WTC11 (cell line): ENCODE results near the gene KLC3. TPM values are rescaled to one million over a fixed set of nuclear protein-coding genes. Genes with fewer than 3 reads are reported as not detected.

Experiments
- ATAC-seq: fragments of 200-7000 bp; cut with Tn5 transposase; 2 replicates; pipeline ENCODE4 v1.10.0; 2021; ENCODE audit warnings: mild to moderate bottlenecking, moderate library complexity
- CTCF ChIA-PET: fragments of 300-600 bp; sonication (Branson Sonifier 250); formaldehyde crosslinking; loops from one replicate; lab custom pipeline; 2021; ENCODE audit warnings: antibody characterized with exemption; lab: Charles Lee
- POLR2A ChIA-PET: fragments of 350-600 bp; sonication (Branson Sonifier 250); formaldehyde crosslinking; loops from one replicate; lab custom pipeline; 2021; ENCODE audit warnings: antibody characterized with exemption; lab: Charles Lee
- DNase-seq: peaks from one replicate; pipeline ENCODE4 v3.0.0; 2021; ENCODE audit warnings: low spot score
- H3K27ac Mint-ChIP-seq: 2 replicates; pipeline ENCODE4 v1.8.0; 2021; ENCODE audit warnings: mixed read lengths
- H3K27me3 Mint-ChIP-seq: 2 replicates; pipeline ENCODE4 v1.8.0; 2021; ENCODE audit warnings: low read depth, mild to moderate bottlenecking, moderate library complexity, mixed read lengths
- H3K36me3 Mint-ChIP-seq: 2 replicates; pipeline ENCODE4 v1.8.0; 2021; ENCODE audit warnings: mixed read lengths
- H3K4me1 Mint-ChIP-seq: 2 replicates; pipeline ENCODE4 v1.8.0; 2022; ENCODE audit warnings: mixed read lengths
- H3K4me3 Mint-ChIP-seq: 2 replicates; pipeline ENCODE4 v1.8.0; 2021; ENCODE audit warnings: mild to moderate bottlenecking, moderate library complexity, mixed read lengths
- H3K9me3 Mint-ChIP-seq: 2 replicates; pipeline ENCODE4 v1.8.0; 2021; ENCODE audit warnings: mixed read lengths
- CREM ChIP-seq: sonication (generic); formaldehyde crosslinking; IDR thresholded peaks from 2 replicates; pipeline ENCODE4 v1.8.1; 2022; ENCODE audit warnings: mild to moderate bottlenecking, missing genetic modification reagents, moderate library complexity
- EMX1 ChIP-seq: fragments of 250-450 bp; sonication (Bioruptor Pico); IDR thresholded peaks from 2 replicates; pipeline ENCODE4 v1.8.0; 2021; ENCODE audit warnings: mild to moderate bottlenecking
- ETV6 ChIP-seq: sonication (generic); formaldehyde crosslinking; IDR thresholded peaks from 2 replicates; pipeline ENCODE4 v1.8.1; 2022; ENCODE audit warnings: mild to moderate bottlenecking, missing genetic modification reagents
- FOXK1 ChIP-seq: sonication (generic); formaldehyde crosslinking; IDR thresholded peaks from 2 replicates; pipeline ENCODE4 v1.8.0; 2022; ENCODE audit warnings: mild to moderate bottlenecking, moderate library complexity, missing genetic modification reagents
- FOXP1 ChIP-seq: sonication (generic); formaldehyde crosslinking; IDR thresholded peaks from 2 replicates; pipeline ENCODE4 v1.8.0; 2022; ENCODE audit warnings: missing genetic modification reagents, mild to moderate bottlenecking, moderate library complexity, borderline replicate concordance
- JAZF1 ChIP-seq: fragments of 250-450 bp; sonication (Bioruptor Pico); IDR thresholded peaks from 2 replicates; pipeline ENCODE4 v1.9.0; 2021; ENCODE audit warnings: moderate library complexity, mild to moderate bottlenecking, inconsistent platforms
- NFATC4 ChIP-seq: fragments of 250-450 bp; sonication (Bioruptor Pico); IDR thresholded peaks from 2 replicates; pipeline ENCODE4 v1.9.0; 2021; ENCODE audit warnings: mild to moderate bottlenecking
- SMAD3 ChIP-seq: sonication (generic); formaldehyde crosslinking; IDR thresholded peaks from 2 replicates; pipeline ENCODE4 v1.8.0; 2022; ENCODE audit warnings: missing genetic modification reagents, mild to moderate bottlenecking, borderline replicate concordance
- SOX15 ChIP-seq: fragments of 250-450 bp; sonication (Bioruptor Pico); IDR thresholded peaks from 2 replicates; pipeline ENCODE4 v1.9.0; 2021; ENCODE audit warnings: mild to moderate bottlenecking
- TP53 ChIP-seq: sonication (generic); formaldehyde crosslinking; IDR thresholded peaks from 2 replicates; pipeline ENCODE4 v1.8.1; 2023; ENCODE audit warnings: mild to moderate bottlenecking, missing genetic modification reagents
- ZNF317 ChIP-seq: sonication (generic); formaldehyde crosslinking; IDR thresholded peaks from 2 replicates; pipeline ENCODE4 v1.8.1; 2023; ENCODE audit warnings: low read depth, mild to moderate bottlenecking, moderate library complexity, missing genetic modification reagents, borderline replicate concordance
- total RNA-seq: library from RNA; stranded (reverse); gene quantifications from 3 replicates; pipeline ENCODE4 v1.2.3, GENCODE V29; 2021
- TF ChIP-seq, protein P1 (sequence below): fragments of 250-450 bp; sonication (Bioruptor Pico); conservative IDR thresholded peaks from 2 replicates; pipeline ENCODE4 v1.9.0; 2021; ENCODE audit warnings: mild to moderate bottlenecking
- TF ChIP-seq, protein P2 (sequence below): sonication (generic); formaldehyde crosslinking; conservative IDR thresholded peaks from 2 replicates; pipeline ENCODE4 v1.8.1; 2022; ENCODE audit warnings: mild to moderate bottlenecking, missing genetic modification reagents
- TF ChIP-seq, protein P3 (sequence below): sonication (generic); formaldehyde crosslinking; IDR thresholded peaks from 2 replicates; pipeline ENCODE4 v1.8.0; 2023; ENCODE audit warnings: mild to moderate bottlenecking, missing genetic modification reagents
- TF ChIP-seq, protein P4 (sequence below): sonication (generic); formaldehyde crosslinking; IDR thresholded peaks from 2 replicates; pipeline ENCODE4 v1.8.1; 2022; ENCODE audit warnings: mild to moderate bottlenecking, missing genetic modification reagents, moderate library complexity, borderline replicate concordance
- TF ChIP-seq, protein P5 (sequence below): sonication (generic); formaldehyde crosslinking; IDR thresholded peaks from 2 replicates; pipeline ENCODE4 v1.8.0; 2022; ENCODE audit warnings: mild to moderate bottlenecking, missing genetic modification reagents
- TF ChIP-seq, protein P6 (sequence below): sonication (generic); formaldehyde crosslinking; IDR thresholded peaks from 2 replicates; pipeline ENCODE4 v1.8.1; 2023; ENCODE audit warnings: mild to moderate bottlenecking, missing genetic modification reagents, moderate library complexity
- TF ChIP-seq, protein P7 (sequence below): sonication (generic); formaldehyde crosslinking; conservative IDR thresholded peaks from 2 replicates; pipeline ENCODE4 v1.8.1; 2023; ENCODE audit warnings: mild to moderate bottlenecking, low read depth, missing genetic modification reagents, moderate library complexity

The KLC3 gene
- total RNA-seq, 1 experiment from 2014 or later: 5.2 TPM

DNA sequence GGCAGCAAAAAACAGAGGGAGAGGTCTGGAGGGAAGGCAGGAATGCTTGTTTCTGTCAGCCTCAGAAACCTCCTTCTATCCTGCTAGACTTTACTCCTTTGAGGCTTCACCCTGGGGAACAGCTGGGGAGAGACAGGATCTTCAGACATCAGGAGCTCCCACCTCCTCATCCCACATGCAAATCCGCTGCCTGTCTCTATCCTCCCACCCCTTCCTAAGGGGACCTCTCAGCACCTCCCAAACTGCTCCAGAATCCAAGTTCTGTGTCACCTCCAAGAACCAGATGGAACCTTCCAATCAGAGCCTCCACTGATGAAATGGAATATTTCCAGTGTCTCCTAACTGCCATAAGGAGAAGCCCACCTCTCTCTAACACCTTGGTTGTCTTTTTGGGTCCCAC lies 39.6 kb downstream of the KLC3 start (continued):
- TF ChIP-seq, protein P1, sequence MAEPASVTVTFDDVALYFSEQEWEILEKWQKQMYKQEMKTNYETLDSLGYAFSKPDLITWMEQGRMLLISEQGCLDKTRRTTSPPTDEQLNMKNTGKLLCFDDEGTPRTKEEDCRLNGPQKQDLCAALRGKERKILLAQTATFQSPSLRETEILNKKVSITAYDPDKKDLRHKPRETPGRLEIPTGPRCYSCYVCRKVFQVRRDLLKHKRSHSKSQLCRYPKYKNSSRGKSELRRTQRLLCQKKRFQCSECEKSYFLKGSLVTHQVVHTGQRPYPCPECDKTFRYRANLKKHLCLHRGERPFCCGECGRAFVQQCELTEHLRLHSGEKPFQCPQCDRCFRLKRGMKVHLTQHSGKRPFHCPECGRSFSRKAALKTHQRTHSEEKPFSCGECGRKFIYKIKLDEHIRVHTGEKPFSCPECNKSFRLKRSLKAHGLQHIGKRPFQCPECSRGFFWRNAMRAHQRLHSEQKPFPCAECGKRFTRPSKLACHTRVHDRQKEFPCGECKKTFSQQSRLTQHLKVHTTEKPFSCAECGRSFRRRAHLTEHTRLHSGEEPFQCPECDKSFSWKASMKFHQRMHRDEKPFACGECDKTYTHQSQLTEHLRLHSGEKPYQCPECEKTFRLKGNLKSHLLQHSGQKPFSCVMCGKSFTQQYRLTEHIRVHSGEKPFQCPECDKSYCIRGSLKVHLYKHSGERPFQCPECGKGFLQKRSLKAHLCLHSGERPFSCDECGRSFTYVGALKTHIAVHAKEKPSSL (CRISPR knock-in tag): no peak
- TF ChIP-seq NFATC4 (no peak), SOX15 (CRISPR knock-in tag) (no peak), FOXK1 (CRISPR knock-in tag) (no peak), CREM (CRISPR knock-in tag) (no peak)
- TF ChIP-seq, protein P2, sequence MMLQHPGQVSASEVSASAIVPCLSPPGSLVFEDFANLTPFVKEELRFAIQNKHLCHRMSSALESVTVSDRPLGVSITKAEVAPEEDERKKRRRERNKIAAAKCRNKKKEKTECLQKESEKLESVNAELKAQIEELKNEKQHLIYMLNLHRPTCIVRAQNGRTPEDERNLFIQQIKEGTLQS: no peak

DNA sequence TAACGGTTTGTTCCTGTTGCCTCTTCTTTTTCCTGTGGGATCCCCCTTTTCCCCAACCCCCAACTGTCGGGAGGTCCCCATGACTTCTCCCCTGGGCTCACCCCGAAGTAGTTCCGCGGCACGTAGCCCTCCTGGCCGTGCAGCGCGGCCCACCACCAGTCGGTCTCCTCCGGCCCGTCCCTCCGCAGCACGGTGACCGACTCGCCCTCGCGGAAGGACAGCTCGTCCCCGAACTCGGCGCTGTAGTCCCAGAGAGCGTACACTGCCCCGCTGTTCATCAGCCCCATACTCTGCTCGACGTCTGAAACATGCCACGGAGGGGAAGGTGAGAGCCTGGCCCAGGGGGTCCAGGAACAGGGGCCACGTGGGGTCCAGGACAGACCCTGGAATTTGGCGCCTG lies 41.9 kb downstream of the KLC3 start:
- H3K27me3 Mint-ChIP-seq: peaks cover 36% of the 10 kb centered on the region
- DNase-seq: no peak
- no peak overlapping the region for H3K27ac Mint-ChIP-seq
- no peak overlapping the region for H3K4me3 Mint-ChIP-seq
- TF ChIP-seq EMX1 (CRISPR knock-in tag) (no peak), ETV6 (no peak), CREM (CRISPR knock-in tag) (no peak), FOXP1 (CRISPR knock-in tag) (no peak)
- TF ChIP-seq, protein P3, sequence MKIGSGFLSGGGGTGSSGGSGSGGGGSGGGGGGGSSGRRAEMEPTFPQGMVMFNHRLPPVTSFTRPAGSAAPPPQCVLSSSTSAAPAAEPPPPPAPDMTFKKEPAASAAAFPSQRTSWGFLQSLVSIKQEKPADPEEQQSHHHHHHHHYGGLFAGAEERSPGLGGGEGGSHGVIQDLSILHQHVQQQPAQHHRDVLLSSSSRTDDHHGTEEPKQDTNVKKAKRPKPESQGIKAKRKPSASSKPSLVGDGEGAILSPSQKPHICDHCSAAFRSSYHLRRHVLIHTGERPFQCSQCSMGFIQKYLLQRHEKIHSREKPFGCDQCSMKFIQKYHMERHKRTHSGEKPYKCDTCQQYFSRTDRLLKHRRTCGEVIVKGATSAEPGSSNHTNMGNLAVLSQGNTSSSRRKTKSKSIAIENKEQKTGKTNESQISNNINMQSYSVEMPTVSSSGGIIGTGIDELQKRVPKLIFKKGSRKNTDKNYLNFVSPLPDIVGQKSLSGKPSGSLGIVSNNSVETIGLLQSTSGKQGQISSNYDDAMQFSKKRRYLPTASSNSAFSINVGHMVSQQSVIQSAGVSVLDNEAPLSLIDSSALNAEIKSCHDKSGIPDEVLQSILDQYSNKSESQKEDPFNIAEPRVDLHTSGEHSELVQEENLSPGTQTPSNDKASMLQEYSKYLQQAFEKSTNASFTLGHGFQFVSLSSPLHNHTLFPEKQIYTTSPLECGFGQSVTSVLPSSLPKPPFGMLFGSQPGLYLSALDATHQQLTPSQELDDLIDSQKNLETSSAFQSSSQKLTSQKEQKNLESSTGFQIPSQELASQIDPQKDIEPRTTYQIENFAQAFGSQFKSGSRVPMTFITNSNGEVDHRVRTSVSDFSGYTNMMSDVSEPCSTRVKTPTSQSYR: no peak
- TF ChIP-seq, protein P4, sequence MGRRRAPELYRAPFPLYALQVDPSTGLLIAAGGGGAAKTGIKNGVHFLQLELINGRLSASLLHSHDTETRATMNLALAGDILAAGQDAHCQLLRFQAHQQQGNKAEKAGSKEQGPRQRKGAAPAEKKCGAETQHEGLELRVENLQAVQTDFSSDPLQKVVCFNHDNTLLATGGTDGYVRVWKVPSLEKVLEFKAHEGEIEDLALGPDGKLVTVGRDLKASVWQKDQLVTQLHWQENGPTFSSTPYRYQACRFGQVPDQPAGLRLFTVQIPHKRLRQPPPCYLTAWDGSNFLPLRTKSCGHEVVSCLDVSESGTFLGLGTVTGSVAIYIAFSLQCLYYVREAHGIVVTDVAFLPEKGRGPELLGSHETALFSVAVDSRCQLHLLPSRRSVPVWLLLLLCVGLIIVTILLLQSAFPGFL (CRISPR knock-in tag): no peak
- ATAC-seq: no peak
- H3K4me1 Mint-ChIP-seq: no peaks in the 10 kb centered on the region
- H3K9me3 Mint-ChIP-seq: no peaks in the 10 kb centered on the region
- CTCF ChIA-PET: interaction anchor here (0.5 to 3.1 kb wide), 7 partner anchors 14 to 120 kb away, joined by 3 to 13 read pairs (median 4); no protein-coding TSS in a partner anchor
- H3K36me3 Mint-ChIP-seq: no peaks in the 10 kb centered on the region
- POLR2A ChIA-PET: interaction anchor here (0.6 kb wide), 1 partner anchor 39 kb away, joined by 3 read pairs; no protein-coding TSS in a partner anchor

DNA sequence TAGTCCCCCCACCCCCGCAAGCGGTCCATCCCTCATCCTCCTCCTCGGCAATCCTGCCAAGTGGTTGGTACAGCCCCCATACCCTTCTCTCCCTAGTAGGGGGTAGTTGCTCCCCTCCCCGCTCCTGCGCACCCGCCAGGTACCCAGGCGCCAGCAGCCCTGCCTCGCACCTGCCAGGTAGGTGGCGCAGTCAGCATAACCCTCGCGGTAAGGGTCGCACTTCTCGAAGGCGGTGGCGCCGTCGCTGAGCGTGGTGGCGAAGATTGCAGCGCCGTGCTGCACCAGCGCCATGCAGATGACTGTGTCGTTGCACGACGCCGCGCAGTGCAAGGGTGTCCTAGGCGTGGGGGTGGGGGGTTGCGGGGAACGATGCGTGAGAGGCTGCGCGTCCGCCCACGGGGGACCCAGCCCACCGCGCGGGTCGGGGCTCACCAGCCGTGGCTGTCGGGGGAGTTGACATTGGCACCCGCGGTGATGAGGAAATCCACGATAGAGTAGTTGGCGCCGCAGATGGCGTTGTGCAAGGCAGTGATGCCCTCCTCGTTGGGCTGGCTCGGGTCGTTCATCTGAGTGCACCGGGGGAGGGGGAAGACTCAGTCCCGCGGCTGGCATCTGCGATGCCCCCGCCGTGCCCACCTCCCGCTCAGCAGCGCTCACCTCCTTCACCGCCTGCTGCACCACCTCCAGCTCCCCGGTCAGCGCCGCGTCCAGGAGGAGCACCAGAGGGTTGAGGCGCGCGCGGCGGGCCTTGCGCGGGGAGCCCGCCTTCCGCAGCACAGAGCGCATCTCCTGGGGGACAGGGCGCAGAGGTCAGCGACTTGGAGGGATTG lies 45.1 kb downstream of the KLC3 start:
- peak overlapping the region; percentile 58 for H3K4me3 Mint-ChIP-seq
- peak; percentile 84 for ATAC-seq
- POLR2A ChIA-PET: no interaction called here
- TF ChIP-seq ZNF317 (CRISPR knock-in tag): peak; percentile 60
- TF ChIP-seq, protein P5, sequence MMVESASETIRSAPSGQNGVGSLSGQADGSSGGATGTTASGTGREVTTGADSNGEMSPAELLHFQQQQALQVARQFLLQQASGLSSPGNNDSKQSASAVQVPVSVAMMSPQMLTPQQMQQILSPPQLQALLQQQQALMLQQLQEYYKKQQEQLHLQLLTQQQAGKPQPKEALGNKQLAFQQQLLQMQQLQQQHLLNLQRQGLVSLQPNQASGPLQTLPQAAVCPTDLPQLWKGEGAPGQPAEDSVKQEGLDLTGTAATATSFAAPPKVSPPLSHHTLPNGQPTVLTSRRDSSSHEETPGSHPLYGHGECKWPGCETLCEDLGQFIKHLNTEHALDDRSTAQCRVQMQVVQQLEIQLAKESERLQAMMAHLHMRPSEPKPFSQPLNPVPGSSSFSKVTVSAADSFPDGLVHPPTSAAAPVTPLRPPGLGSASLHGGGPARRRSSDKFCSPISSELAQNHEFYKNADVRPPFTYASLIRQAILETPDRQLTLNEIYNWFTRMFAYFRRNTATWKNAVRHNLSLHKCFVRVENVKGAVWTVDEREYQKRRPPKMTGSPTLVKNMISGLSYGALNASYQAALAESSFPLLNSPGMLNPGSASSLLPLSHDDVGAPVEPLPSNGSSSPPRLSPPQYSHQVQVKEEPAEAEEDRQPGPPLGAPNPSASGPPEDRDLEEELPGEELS (CRISPR knock-in tag): peak; percentile 99
- TF ChIP-seq SMAD3: peak; percentile 98
- TF ChIP-seq, protein P6, sequence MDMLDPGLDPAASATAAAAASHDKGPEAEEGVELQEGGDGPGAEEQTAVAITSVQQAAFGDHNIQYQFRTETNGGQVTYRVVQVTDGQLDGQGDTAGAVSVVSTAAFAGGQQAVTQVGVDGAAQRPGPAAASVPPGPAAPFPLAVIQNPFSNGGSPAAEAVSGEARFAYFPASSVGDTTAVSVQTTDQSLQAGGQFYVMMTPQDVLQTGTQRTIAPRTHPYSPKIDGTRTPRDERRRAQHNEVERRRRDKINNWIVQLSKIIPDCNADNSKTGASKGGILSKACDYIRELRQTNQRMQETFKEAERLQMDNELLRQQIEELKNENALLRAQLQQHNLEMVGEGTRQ (CRISPR knock-in tag): 0 out of 2 replicates have a peak, but pooled peaks have one; percentile 20
- TF ChIP-seq, protein P7, sequence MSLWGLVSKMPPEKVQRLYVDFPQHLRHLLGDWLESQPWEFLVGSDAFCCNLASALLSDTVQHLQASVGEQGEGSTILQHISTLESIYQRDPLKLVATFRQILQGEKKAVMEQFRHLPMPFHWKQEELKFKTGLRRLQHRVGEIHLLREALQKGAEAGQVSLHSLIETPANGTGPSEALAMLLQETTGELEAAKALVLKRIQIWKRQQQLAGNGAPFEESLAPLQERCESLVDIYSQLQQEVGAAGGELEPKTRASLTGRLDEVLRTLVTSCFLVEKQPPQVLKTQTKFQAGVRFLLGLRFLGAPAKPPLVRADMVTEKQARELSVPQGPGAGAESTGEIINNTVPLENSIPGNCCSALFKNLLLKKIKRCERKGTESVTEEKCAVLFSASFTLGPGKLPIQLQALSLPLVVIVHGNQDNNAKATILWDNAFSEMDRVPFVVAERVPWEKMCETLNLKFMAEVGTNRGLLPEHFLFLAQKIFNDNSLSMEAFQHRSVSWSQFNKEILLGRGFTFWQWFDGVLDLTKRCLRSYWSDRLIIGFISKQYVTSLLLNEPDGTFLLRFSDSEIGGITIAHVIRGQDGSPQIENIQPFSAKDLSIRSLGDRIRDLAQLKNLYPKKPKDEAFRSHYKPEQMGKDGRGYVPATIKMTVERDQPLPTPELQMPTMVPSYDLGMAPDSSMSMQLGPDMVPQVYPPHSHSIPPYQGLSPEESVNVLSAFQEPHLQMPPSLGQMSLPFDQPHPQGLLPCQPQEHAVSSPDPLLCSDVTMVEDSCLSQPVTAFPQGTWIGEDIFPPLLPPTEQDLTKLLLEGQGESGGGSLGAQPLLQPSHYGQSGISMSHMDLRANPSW (CRISPR knock-in tag): no peak
- TF ChIP-seq JAZF1 (CRISPR knock-in tag): no peak
- TF ChIP-seq TP53: peak; percentile 97

More for the DNA sequence above, 45.1 kb downstream of the KLC3 start:
- Mint-ChIP-seq H3K4me1 (no peaks in the 10 kb centered on the region), H3K27ac (no peak overlapping the region), H3K36me3 (no peaks in the 10 kb centered on the region), H3K9me3 (no peaks in the 10 kb centered on the region), H3K27me3 (peaks cover 46% of the 10 kb centered on the region)
- CTCF ChIA-PET: interaction anchor here (0.8 to 2.2 kb wide), 6 partner anchors 9 to 308 kb away, joined by 3 to 13 read pairs (median 6); no protein-coding TSS in a partner anchor
- peak; percentile 67 for DNase-seq
